Endothelial cell (in vitro differentiated cells): ENCODE results near the gene TTC16. TPM values are rescaled to one million over a fixed set of nuclear protein-coding genes. Genes with fewer than 3 reads are reported as not detected.
A peak's percentile ranks its signal among the peaks of the same experiment; 100 is the strongest.

ENCODE experiments used
- DNase-seq: peaks from one replicate; pipeline ENCODE4 v3.0.0; 2021; ENCODE audit warnings: low spot score
- H3K27ac Mint-ChIP-seq: one replicate; pipeline ENCODE4 v1.8.0; 2021; ENCODE audit warnings: mixed read lengths, inconsistent platforms; ENCODE audit not compliant: unreplicated experiment
- H3K27me3 Mint-ChIP-seq: one replicate; pipeline ENCODE4 v1.8.0; 2021; ENCODE audit warnings: mild to moderate bottlenecking, moderate library complexity, mixed read lengths, inconsistent platforms; ENCODE audit not compliant: unreplicated experiment
- H3K36me3 Mint-ChIP-seq: one replicate; pipeline ENCODE4 v1.8.0; 2021; ENCODE audit warnings: mild to moderate bottlenecking, low read depth, mixed read lengths, inconsistent platforms; ENCODE audit not compliant: unreplicated experiment
- H3K4me1 Mint-ChIP-seq: one replicate; pipeline ENCODE4 v1.8.0; 2021; ENCODE audit warnings: mild to moderate bottlenecking, mixed read lengths, inconsistent platforms; ENCODE audit not compliant: unreplicated experiment
- H3K4me3 Mint-ChIP-seq: one replicate; pipeline ENCODE4 v1.8.0; 2021; ENCODE audit warnings: mild to moderate bottlenecking, mixed read lengths, inconsistent platforms; ENCODE audit not compliant: unreplicated experiment
- H3K9me3 Mint-ChIP-seq: one replicate; pipeline ENCODE4 v1.8.0; 2021; ENCODE audit warnings: mixed read lengths, inconsistent platforms; ENCODE audit not compliant: unreplicated experiment
- total RNA-seq: library from RNA; stranded (reverse); fragmentation: NEBNext Ultra II Directional; extraction: Animal tissue kit (Norgen Biotek cat#: 25700); gene quantifications from one replicate; pipeline ENCODE4 v1.2.1, GENCODE V29; 2021; ENCODE audit not compliant: unreplicated experiment
- TF ChIP-seq, protein P1 (sequence below): fragments of 200-600 bp; sonication (generic); IDR thresholded peaks from one replicate; pipeline ENCODE4 v1.5.0; 2021; ENCODE audit warnings: antibody characterized with exemption; ENCODE audit not compliant: unreplicated experiment

TTC16 gene
- total RNA-seq, 1 donor from 2014 or later = 0.08 TPM

DNA sequence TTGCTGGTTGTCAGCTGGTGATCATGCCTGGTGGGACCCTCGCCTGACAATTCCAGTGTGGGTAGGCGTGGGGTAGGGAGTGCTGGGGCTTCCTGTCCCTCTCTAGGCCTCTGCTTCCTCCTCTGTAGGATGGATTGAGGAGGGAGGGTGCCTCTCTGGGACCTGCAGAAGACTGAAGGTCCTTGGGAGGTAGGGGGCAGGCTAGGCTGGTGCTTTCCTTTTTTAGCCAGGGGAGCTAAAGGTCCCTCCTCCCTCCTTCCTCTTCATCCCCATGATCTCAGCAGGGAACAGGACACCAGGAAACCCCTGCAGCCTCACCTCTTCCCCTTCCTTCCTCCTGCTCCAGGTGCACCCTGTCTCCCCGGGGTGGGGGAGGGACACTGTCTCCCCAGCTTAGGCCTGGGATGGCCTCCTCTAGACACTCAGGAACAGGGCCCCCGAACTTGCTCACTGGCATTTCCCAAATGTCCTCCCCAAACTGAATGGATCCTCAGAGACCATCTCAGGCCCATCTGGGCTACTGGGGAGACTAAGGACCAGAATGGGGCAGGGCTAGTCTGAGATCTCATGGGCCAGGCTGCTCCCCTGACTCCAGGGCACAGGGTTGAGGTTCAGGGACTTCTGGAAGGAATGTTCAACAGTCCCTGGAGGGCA, 54.2 kb downstream of the TTC16 start:
- peaks cover 31% of the 10 kb centered on the region for H3K36me3 Mint-ChIP-seq
- no peaks in the 10 kb centered on the region for H3K9me3 Mint-ChIP-seq
- H3K27ac Mint-ChIP-seq = peak overlapping the region; percentile 91
- TF ChIP-seq, protein P1, sequence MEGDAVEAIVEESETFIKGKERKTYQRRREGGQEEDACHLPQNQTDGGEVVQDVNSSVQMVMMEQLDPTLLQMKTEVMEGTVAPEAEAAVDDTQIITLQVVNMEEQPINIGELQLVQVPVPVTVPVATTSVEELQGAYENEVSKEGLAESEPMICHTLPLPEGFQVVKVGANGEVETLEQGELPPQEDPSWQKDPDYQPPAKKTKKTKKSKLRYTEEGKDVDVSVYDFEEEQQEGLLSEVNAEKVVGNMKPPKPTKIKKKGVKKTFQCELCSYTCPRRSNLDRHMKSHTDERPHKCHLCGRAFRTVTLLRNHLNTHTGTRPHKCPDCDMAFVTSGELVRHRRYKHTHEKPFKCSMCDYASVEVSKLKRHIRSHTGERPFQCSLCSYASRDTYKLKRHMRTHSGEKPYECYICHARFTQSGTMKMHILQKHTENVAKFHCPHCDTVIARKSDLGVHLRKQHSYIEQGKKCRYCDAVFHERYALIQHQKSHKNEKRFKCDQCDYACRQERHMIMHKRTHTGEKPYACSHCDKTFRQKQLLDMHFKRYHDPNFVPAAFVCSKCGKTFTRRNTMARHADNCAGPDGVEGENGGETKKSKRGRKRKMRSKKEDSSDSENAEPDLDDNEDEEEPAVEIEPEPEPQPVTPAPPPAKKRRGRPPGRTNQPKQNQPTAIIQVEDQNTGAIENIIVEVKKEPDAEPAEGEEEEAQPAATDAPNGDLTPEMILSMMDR = no peak
- peak overlapping the region; percentile 95 for H3K4me3 Mint-ChIP-seq
- DNase-seq = peak; percentile 36
- H3K4me1 Mint-ChIP-seq = peaks cover 47% of the 10 kb centered on the region
- H3K27me3 Mint-ChIP-seq = peaks cover 9% of the 10 kb centered on the region

DNA sequence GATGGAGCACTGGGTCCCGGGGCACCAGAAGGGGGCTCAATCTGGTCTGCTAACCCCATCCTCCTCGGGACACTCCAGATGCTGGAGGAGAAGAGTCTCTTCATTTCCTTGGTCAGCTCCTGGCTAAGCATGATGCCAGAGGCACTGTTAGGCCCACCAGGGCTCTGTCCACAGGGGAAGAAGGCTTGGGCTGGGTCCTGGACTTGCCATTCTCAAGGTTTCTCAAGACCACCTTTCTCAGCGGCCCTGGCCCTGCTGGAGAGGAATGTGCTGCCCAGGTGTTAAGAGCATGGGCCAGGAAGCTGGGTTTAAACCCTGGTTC, 54.7 kb downstream of the TTC16 start:
- peak overlapping the region; percentile 91 for H3K27ac Mint-ChIP-seq

DNA sequence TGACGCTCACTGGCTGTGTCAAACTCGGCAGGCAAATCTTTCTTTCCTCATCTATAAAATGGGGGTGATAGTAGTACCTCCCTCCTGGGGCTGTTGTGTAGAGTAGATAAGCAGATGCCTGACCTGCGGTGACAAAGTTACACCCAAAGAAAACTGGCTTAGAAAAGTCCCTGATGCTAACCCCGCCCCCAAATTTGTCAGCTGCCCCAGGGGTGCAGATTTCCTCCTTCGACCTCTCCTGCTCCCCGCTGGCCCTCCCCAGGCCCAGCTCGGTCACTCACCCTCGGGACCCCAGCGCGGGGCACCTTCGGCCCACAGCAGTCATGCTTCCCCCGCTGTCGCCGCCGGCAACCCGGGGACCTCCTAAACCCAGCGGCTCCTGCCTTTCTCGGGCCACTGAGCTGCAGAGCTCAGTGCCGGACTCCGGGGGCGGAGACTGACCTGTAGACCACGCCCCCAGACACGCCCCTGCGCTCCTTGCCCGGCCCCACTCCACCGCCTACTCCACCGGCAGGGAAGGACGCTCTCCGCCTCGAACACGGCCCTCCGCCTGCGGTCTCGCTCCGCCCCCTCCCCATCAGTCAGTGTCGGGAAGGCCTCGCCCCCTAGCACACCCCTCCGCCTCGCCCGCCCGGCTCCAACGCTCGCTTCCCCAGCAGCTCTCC, 55.2 kb downstream of the TTC16 start:
- peak overlapping the region; percentile 95 for H3K4me3 Mint-ChIP-seq

More for the DNA sequence above, 54.7 kb downstream of the TTC16 start:
- H3K36me3 Mint-ChIP-seq = peaks cover 26% of the 10 kb centered on the region
- peaks cover 7% of the 10 kb centered on the region for H3K27me3 Mint-ChIP-seq
- peak overlapping the region; percentile 95 for H3K4me3 Mint-ChIP-seq
- H3K9me3 Mint-ChIP-seq = no peaks in the 10 kb centered on the region
- TF ChIP-seq, protein P1 = no peak
- DNase-seq = no peak
- peaks cover 42% of the 10 kb centered on the region for H3K4me1 Mint-ChIP-seq

DNA sequence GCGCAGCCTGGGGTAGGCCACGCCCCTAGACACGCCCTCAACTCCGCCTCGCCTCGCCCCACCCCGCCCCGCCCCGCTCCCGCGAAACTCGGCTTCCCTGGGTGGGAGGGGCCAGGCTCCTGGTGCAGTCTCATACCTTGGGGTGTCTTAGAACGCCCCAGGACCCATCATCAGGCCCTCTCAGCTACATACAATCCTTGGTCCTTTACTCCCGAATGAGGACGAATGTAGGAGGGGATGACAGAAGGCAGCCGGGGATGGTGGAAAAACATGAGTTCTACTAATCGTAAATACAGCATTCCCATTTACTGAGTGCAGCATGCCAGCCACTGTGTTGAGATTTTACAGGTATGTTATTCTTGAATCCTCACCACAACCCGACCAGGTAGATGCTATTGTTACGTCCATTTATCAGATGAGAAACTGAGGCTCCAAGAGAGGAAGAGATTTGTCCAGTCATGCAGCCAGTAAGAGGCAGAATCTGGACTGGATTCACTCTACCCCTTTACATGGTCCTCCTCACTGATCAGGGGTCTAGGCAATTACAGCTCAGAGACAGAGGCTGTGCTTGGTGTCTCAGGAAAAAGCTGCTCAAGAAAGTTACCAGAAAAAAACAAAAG, 55.8 kb downstream of the TTC16 start:
- H3K9me3 Mint-ChIP-seq = no peaks in the 10 kb centered on the region
- peaks cover 15% of the 10 kb centered on the region for H3K36me3 Mint-ChIP-seq
- H3K4me1 Mint-ChIP-seq = peaks cover 32% of the 10 kb centered on the region
- DNase-seq = no peak
- peaks cover 5% of the 10 kb centered on the region for H3K27me3 Mint-ChIP-seq
- H3K4me3 Mint-ChIP-seq = peak overlapping the region; percentile 95
- TF ChIP-seq, protein P1 = no peak
- H3K27ac Mint-ChIP-seq = no peak overlapping the region

More for the DNA sequence above, 55.2 kb downstream of the TTC16 start:
- peaks cover 7% of the 10 kb centered on the region for H3K27me3 Mint-ChIP-seq
- peaks cover 22% of the 10 kb centered on the region for H3K36me3 Mint-ChIP-seq
- TF ChIP-seq, protein P1 = no peak
- H3K27ac Mint-ChIP-seq = peak overlapping the region; percentile 91
- DNase-seq = peak; percentile 99
- H3K4me1 Mint-ChIP-seq = peaks cover 37% of the 10 kb centered on the region
- H3K9me3 Mint-ChIP-seq = no peaks in the 10 kb centered on the region

DNA sequence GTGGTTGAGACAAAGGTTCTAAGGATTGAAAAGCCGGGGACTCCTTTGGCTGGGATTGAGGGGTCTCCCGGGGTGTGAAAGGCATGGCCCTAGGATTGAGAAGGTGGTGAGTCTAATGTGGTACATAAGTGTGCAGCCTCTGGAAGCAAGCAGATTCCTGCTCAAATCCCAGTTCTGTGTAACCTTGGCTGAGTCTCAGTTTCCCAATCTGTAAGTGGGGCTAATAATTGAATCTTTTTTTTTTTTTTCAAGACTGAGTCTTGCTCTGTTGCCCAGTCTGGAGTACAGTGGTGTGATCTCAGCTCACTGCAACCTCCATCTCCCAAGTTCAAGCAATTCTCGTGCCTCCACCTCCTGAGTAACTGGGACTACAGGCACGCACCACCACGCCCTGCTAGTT, 56.7 kb downstream of the TTC16 start:
- DNase-seq = no peak
- no peak overlapping the region for H3K27ac Mint-ChIP-seq
- H3K4me3 Mint-ChIP-seq = no peak overlapping the region
- peaks cover 25% of the 10 kb centered on the region for H3K4me1 Mint-ChIP-seq
- no peaks in the 10 kb centered on the region for H3K9me3 Mint-ChIP-seq
- peaks cover 4% of the 10 kb centered on the region for H3K27me3 Mint-ChIP-seq
- peaks cover 6% of the 10 kb centered on the region for H3K36me3 Mint-ChIP-seq
- TF ChIP-seq, protein P1 = no peak
